HepG2 (cell line): ENCODE measurements around the gene HPDL. TPM values are rescaled to one million over a fixed set of nuclear protein-coding genes. Genes with fewer than 3 reads are reported as not detected.
A peak's percentile ranks its signal among the peaks of the same experiment; 100 is the strongest.

Experiments
- AGO1 ChIP-seq: fragments of 200-400 bp; formaldehyde crosslinking; IDR thresholded peaks from 2 replicates; pipeline ENCODE4 v1.6.1; 2017; ENCODE audit warnings: mild to moderate bottlenecking, low read depth, low read length, moderate library complexity; ENCODE audit not compliant: poor library complexity, severe bottlenecking
- CAMTA2 ChIP-seq: sonication (generic); formaldehyde crosslinking; IDR thresholded peaks from 2 replicates; pipeline ENCODE4 v1.4.0; 2020; ENCODE audit warnings: mild to moderate bottlenecking, missing genetic modification reagents, borderline replicate concordance
- FOXO1 ChIP-seq: sonication (generic); formaldehyde crosslinking; IDR thresholded peaks from 2 replicates; pipeline ENCODE4 v1.4.0; 2020; ENCODE audit warnings: missing genetic modification reagents
- GRHL1 ChIP-seq: sonication (generic); formaldehyde crosslinking; conservative IDR thresholded peaks from 2 replicates; pipeline ENCODE4 v1.8.0; 2022; ENCODE audit warnings: missing genetic modification reagents
- IKZF4 ChIP-seq: sonication (generic); formaldehyde crosslinking; IDR thresholded peaks from 2 replicates; pipeline ENCODE4 v1.5.1; 2020; ENCODE audit warnings: borderline replicate concordance, mild to moderate bottlenecking, low read depth, missing genetic modification reagents; ENCODE audit errors: not compliant biosample characterization
- KAT8 ChIP-seq: IDR thresholded peaks from 2 replicates; pipeline ENCODE4 v1.6.1; 2016; ENCODE audit warnings: missing genetic modification reagents, missing compliant biosample characterization
- KDM2A ChIP-seq: sonication (generic); formaldehyde crosslinking; IDR thresholded peaks from 2 replicates; pipeline ENCODE4 v1.4.0; 2020; ENCODE audit warnings: low read depth, missing genetic modification reagents, borderline replicate concordance
- MTF2 ChIP-seq: sonication (generic); formaldehyde crosslinking; IDR thresholded peaks from 2 replicates; pipeline ENCODE4 v1.5.0; 2020; ENCODE audit warnings: missing genetic modification reagents, borderline replicate concordance
- NR2F6 ChIP-seq, 2 experiments: IDR thresholded peaks; 2 replicates each; pipeline ENCODE4 v1.6.1; 2016; ENCODE audit warnings: antibody characterized with exemption in 1 of 2, mild to moderate bottlenecking in 1 of 2
- NRL ChIP-seq: sonication (generic); formaldehyde crosslinking; IDR thresholded peaks from 2 replicates; pipeline ENCODE4 v1.5.0; 2020; ENCODE audit warnings: missing genetic modification reagents, mild to moderate bottlenecking, moderate library complexity, borderline replicate concordance
- PAF1 ChIP-seq: IDR thresholded peaks from 2 replicates; pipeline ENCODE4 v1.6.1; 2016; ENCODE audit warnings: missing genetic modification reagents, missing compliant biosample characterization
- PLRG1 ChIP-seq: fragments of 450-650 bp; conservative IDR thresholded peaks from 2 replicates; pipeline ENCODE4 v1.6.1; 2016
- RARA ChIP-seq: IDR thresholded peaks from 2 replicates; pipeline ENCODE4 v1.6.1; 2016; ENCODE audit warnings: missing genetic modification reagents, missing compliant biosample characterization
- TOPORS ChIP-seq: sonication (generic); formaldehyde crosslinking; IDR thresholded peaks from 2 replicates; pipeline ENCODE4 v1.8.0; 2023; ENCODE audit warnings: mild to moderate bottlenecking, missing genetic modification reagents
- XBP1 ChIP-seq: sonication (generic); formaldehyde crosslinking; IDR thresholded peaks from 2 replicates; pipeline ENCODE4 v1.5.0; 2020; ENCODE audit warnings: missing genetic modification reagents
- XRCC5 ChIP-seq: fragments of 200-400 bp; formaldehyde crosslinking; optimal IDR thresholded peaks from 2 replicates; pipeline ENCODE3; 2017; ENCODE audit warnings: mild to moderate bottlenecking, low read length
- ZBTB7A ChIP-seq: sonication (generic); formaldehyde crosslinking; IDR thresholded peaks from 2 replicates; pipeline ENCODE4 v1.8.0; 2022; ENCODE audit warnings: mild to moderate bottlenecking, missing genetic modification reagents
- ZMYM4 ChIP-seq: sonication (generic); formaldehyde crosslinking; IDR thresholded peaks from 2 replicates; pipeline ENCODE4 v1.8.1; 2023; ENCODE audit warnings: mild to moderate bottlenecking, missing genetic modification reagents
- ZNF563 ChIP-seq: sonication (generic); formaldehyde crosslinking; IDR thresholded peaks from 2 replicates; pipeline ENCODE4 v1.8.0; 2022; ENCODE audit warnings: mild to moderate bottlenecking, moderate library complexity, missing genetic modification reagents
- ZNF616 ChIP-seq: sonication (generic); formaldehyde crosslinking; IDR thresholded peaks from 2 replicates; pipeline ENCODE4 v1.5.0; 2020; ENCODE audit warnings: low read depth, mild to moderate bottlenecking, missing genetic modification reagents
- ZNF740 ChIP-seq: sonication (generic); formaldehyde crosslinking; IDR thresholded peaks from 2 replicates; pipeline ENCODE4 v1.4.0; 2020; ENCODE audit warnings: missing genetic modification reagents
- ZSCAN20 ChIP-seq: sonication (generic); formaldehyde crosslinking; IDR thresholded peaks from 2 replicates; pipeline ENCODE4 v1.4.0; 2020; ENCODE audit warnings: missing genetic modification reagents, mild to moderate bottlenecking, borderline replicate concordance
- polyA plus RNA-seq, 8 experiments: library from polyadenylated mRNA; depleted of rRNA in 3 of 8; stranded (reverse) in 7 of 8; unstranded in 1 of 8; fragments of >200 nt; fragmentation: Illumina TruSeq in 4 of 8; extraction: Trizol in 4 of 8; gene quantifications; 2 replicates each; pipeline versions ENCODE4 v1.2.1 to v1.2.3, GENCODE V29; 2011 to 2016; ENCODE audit warnings: low read depth in 4 of 8, missing spikeins in 1 of 8, mixed read lengths in 1 of 8; ENCODE audit not compliant: insufficient read depth in 1 of 8
- total RNA-seq, 5 experiments: library from RNA; depleted of rRNA; stranded (reverse); fragments of >200 nt; fragmentation: Illumina TruSeq; extraction: Trizol; gene quantifications; 2 replicates each; pipeline ENCODE4 v1.2.3, GENCODE V29; 2016; ENCODE audit warnings: low read depth in 1 of 5
- TF ChIP-seq, protein P1 (sequence below): sonication (generic); formaldehyde crosslinking; IDR thresholded peaks from 2 replicates; pipeline ENCODE4 v1.8.1; 2023; ENCODE audit warnings: mild to moderate bottlenecking, inconsistent platforms, moderate library complexity, missing genetic modification reagents, borderline replicate concordance
- TF ChIP-seq, protein P2 (sequence below): sonication (generic); formaldehyde crosslinking; IDR thresholded peaks from 2 replicates; pipeline ENCODE4 v1.4.0; 2020; ENCODE audit warnings: mild to moderate bottlenecking, missing genetic modification reagents

HPDL gene
- total and polyA plus RNA-seq, 2 of the 13 experiments (the other 11 are each of a cell fraction or from before 2014, with no cell fraction given), result not detected

- peak; percentile 93; the same call in 1 of the 2 replicates for TF ChIP-seq MTF2 (CRISPR knock-in tag)
- peak; percentile 89 for TF ChIP-seq ZMYM4 (CRISPR knock-in tag)
- TF ChIP-seq NRL (CRISPR knock-in tag), result peak; percentile 95
- TF ChIP-seq AGO1, result peak; percentile 21
- TF ChIP-seq RARA (CRISPR knock-in tag), result peak; percentile 57; the same call in 1 of the 2 replicates
- TF ChIP-seq FOXO1 (CRISPR knock-in tag), result peak; percentile 27; the same call in 1 of the 2 replicates
- TF ChIP-seq NR2F6 (IDR thresholded peaks at IDR 0.05), result no peak; the same call in 1 of the 2 replicates
- peak; percentile 70; the same call in 1 of the 2 replicates for TF ChIP-seq NR2F6 (CRISPR knock-in tag; IDR thresholded peaks at IDR 0.05)
- TF ChIP-seq ZBTB7A (CRISPR knock-in tag), result peak; percentile 85
- 0 out of 2 replicates have a peak, but pooled peaks have one; percentile 33 for TF ChIP-seq XBP1 (CRISPR knock-in tag)
- TF ChIP-seq KDM2A (CRISPR knock-in tag), result peak; percentile 88
- TF ChIP-seq, protein P1, sequence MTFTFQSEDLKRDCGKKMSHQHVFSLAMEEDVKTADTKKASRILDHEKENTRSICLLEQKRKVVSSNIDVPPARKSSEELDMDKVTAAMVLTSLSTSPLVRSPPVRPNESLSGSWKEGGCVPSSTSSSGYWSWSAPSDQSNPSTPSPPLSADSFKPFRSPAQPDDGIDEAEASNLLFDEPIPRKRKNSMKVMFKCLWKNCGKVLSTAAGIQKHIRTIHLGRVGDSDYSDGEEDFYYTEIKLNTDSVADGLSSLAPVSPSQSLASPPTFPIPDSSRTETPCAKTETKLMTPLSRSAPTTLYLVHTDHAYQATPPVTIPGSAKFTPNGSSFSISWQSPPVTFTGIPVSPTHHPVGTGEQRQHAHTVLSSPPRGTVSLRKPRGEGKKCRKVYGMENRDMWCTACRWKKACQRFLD (CRISPR knock-in tag), result peak; percentile 89
- TF ChIP-seq CAMTA2 (CRISPR knock-in tag), result no peak; the same call in 1 of the 2 replicates
- TF ChIP-seq ZNF616, result 0 out of 2 replicates have a peak, but pooled peaks have one; percentile 83
- TF ChIP-seq ZNF563 (CRISPR knock-in tag), result 0 out of 2 replicates have a peak, but pooled peaks have one; percentile 59
- no peak for TF ChIP-seq PAF1
- TF ChIP-seq IKZF4 (CRISPR knock-in tag), result peak; percentile 83
- TF ChIP-seq KAT8 (CRISPR knock-in tag), result peak; percentile 72
- TF ChIP-seq GRHL1 (CRISPR knock-in tag), result no peak
- TF ChIP-seq, protein P2, sequence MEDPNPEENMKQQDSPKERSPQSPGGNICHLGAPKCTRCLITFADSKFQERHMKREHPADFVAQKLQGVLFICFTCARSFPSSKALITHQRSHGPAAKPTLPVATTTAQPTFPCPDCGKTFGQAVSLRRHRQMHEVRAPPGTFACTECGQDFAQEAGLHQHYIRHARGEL (CRISPR knock-in tag), result peak; percentile 38; the same call in 1 of the 2 replicates
- no peak for TF ChIP-seq ZNF740 (CRISPR knock-in tag)
- TF ChIP-seq XRCC5, result no peak
- TF ChIP-seq PLRG1, result no peak
- TF ChIP-seq ZSCAN20, result peak; percentile 88; the same call in 1 of the 2 replicates
- TF ChIP-seq TOPORS (CRISPR knock-in tag), result peak; percentile 77; the same call in 1 of the 2 replicates
These were observed 13.3 kb downstream of the HPDL start, which contains the start of the genes MUTYH and TOE1 (continued) for GRCh38 chr1:45339789-45340558.
